ENCODE results near the gene CCL4. TPM values are rescaled to one million over a fixed set of nuclear protein-coding genes. Genes with fewer than 3 reads are reported as not detected.
"Not testable (repeated sequence)": the region's sequence is repeated elsewhere in the genome, so short reads cannot be mapped to it uniquely, and the experiment has no call there.

The CCL4 gene
- total RNA-seq, 1 experiment from 2014 or later, result 0.51 TPM

DNA sequence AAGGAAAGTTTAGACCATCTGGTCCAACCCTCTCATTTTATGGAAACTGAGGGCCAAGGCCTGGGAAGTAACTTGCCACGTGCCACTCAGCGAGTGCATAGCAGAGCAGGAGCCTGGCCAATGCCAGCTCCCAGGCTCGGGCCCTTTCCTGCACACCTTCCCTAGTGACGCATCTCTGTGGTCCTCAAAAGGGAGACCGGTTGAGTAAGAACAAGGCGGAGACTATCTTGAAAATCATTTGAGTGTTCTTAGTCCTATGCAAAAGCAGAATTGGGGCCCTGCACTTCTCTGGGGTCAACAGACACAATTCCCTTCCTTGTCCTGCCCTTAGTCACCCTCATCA, 2.8 kb downstream of the CCL4 start:
- no TSS peak for BruUV-seq (replicated peaks)
- TF ChIP-seq POLR2AphosphoS5 (IDR thresholded peaks at IDR 0.05; ENCODE audit: low read depth, low read length) (no peak), SIN3A (IDR thresholded peaks at IDR 0.05; ENCODE audit: borderline replicate concordance, insufficient read depth, low read depth, low read length) (no peak), TCF7L2 (IDR thresholded peaks at IDR 0.05; ENCODE audit: low read depth, low read length) (no peak)
- TF ChIP-seq, protein P1, sequence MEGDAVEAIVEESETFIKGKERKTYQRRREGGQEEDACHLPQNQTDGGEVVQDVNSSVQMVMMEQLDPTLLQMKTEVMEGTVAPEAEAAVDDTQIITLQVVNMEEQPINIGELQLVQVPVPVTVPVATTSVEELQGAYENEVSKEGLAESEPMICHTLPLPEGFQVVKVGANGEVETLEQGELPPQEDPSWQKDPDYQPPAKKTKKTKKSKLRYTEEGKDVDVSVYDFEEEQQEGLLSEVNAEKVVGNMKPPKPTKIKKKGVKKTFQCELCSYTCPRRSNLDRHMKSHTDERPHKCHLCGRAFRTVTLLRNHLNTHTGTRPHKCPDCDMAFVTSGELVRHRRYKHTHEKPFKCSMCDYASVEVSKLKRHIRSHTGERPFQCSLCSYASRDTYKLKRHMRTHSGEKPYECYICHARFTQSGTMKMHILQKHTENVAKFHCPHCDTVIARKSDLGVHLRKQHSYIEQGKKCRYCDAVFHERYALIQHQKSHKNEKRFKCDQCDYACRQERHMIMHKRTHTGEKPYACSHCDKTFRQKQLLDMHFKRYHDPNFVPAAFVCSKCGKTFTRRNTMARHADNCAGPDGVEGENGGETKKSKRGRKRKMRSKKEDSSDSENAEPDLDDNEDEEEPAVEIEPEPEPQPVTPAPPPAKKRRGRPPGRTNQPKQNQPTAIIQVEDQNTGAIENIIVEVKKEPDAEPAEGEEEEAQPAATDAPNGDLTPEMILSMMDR (IDR thresholded peaks at IDR 0.05), result no peak
- TF ChIP-seq, protein P2, sequence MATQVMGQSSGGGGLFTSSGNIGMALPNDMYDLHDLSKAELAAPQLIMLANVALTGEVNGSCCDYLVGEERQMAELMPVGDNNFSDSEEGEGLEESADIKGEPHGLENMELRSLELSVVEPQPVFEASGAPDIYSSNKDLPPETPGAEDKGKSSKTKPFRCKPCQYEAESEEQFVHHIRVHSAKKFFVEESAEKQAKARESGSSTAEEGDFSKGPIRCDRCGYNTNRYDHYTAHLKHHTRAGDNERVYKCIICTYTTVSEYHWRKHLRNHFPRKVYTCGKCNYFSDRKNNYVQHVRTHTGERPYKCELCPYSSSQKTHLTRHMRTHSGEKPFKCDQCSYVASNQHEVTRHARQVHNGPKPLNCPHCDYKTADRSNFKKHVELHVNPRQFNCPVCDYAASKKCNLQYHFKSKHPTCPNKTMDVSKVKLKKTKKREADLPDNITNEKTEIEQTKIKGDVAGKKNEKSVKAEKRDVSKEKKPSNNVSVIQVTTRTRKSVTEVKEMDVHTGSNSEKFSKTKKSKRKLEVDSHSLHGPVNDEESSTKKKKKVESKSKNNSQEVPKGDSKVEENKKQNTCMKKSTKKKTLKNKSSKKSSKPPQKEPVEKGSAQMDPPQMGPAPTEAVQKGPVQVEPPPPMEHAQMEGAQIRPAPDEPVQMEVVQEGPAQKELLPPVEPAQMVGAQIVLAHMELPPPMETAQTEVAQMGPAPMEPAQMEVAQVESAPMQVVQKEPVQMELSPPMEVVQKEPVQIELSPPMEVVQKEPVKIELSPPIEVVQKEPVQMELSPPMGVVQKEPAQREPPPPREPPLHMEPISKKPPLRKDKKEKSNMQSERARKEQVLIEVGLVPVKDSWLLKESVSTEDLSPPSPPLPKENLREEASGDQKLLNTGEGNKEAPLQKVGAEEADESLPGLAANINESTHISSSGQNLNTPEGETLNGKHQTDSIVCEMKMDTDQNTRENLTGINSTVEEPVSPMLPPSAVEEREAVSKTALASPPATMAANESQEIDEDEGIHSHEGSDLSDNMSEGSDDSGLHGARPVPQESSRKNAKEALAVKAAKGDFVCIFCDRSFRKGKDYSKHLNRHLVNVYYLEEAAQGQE (IDR thresholded peaks at IDR 0.05; ENCODE audit: insufficient read depth in 1 of 2, low read depth in 2 of 2, low read length in 1 of 2), result no peak
- Histone ChIP-seq H3K4me3 (ENCODE audit: low read depth in 2 of 2, low read length in 2 of 2) (no peak overlapping the region), H3K4me1 (ENCODE audit: control insufficient read depth, insufficient read depth, low read length) (no peaks in the 10 kb centered on the region), H3K27ac (ENCODE audit: low read length) (no peak overlapping the region), H3K9me3 (ENCODE audit: control insufficient read depth, insufficient read depth, low read depth, low read length) (no peaks in the 10 kb centered on the region), H3K36me3 (ENCODE audit: control insufficient read depth, insufficient read depth, low read length) (no peaks in the 10 kb centered on the region), H3K27me3 (ENCODE audit: control insufficient read depth, insufficient read depth, low read length) (peaks cover 2% of the 10 kb centered on the region; the same call in 1 of the 2 replicates)
- POLR2A ChIA-PET, result no interaction called here
- intact Hi-C loops (cut with micrococcal nuclease; ENCODE audit: unreplicated experiment), result no loop called here
- no peak for DNase-seq (ENCODE audit: low read depth, low spot score)
- in situ Hi-C loops (cut with HindIII; ENCODE audit: low pct_unique_long_range_greater_than_20kb, low sequenced_read_pairs), result no loop called here
- CTCF ChIA-PET, result no interaction called here
- ATAC-seq, result no peak

DNA sequence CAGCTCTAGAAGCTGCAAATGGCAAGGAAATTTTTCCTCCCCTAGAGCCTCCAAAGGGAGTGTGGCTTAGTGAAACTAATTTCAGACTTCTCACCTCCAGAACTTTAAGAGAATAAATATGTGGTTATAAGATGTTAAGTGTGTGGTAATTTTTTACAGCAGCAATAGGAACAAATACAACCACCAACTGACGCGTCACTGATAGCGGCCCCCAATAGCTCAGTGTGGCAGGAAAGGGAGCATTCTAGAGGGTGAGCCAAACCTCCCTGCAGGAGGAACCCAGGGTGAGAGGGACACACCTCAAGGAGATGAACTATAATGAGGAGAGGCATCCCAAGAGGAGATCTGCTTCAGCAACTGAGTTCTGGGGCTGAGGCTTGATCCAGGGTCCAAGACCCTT, 4.0 kb downstream of the CCL4 start:
- intact Hi-C loops (cut with micrococcal nuclease; ENCODE audit: unreplicated experiment), result no loop called here

DNA sequence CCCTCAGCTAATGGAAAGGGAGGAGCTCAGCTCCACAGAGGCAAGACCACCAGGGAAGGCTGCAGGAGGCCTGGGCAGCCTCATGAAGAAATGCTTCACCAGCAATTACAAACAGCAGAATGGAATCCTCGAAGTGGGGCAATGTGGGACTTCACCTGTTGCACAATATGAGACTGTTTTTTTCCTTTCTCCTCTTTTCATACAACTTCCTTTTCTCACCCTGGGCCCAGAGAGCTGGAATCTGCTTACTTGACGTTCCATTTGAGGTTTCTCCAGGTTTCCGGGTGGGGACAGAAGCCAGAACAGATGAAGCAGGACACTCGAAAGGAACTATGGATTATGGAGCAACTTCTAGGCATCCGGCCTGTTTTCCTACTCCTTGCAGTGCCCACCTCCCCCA, 4.6 kb downstream of the CCL4 start:
- BruUV-seq (replicated peaks); H3K27ac ChIP-seq (ENCODE audit: low read length); H3K4me3 ChIP-seq (ENCODE audit: low read depth in 2 of 2, low read length in 2 of 2); in situ Hi-C loops (cut with HindIII; ENCODE audit: low pct_unique_long_range_greater_than_20kb, low sequenced_read_pairs); H3K36me3 ChIP-seq (ENCODE audit: control insufficient read depth, insufficient read depth, low read length); ATAC-seq; DNase-seq (ENCODE audit: low read depth, low spot score); POLR2A ChIA-PET; CTCF ChIA-PET; H3K9me3 ChIP-seq (ENCODE audit: control insufficient read depth, insufficient read depth, low read depth, low read length); H3K27me3 ChIP-seq (ENCODE audit: control insufficient read depth, insufficient read depth, low read length); H3K4me1 ChIP-seq (ENCODE audit: control insufficient read depth, insufficient read depth, low read length); intact Hi-C loops (cut with micrococcal nuclease; ENCODE audit: unreplicated experiment): not testable (repeated sequence)

More for the DNA sequence above, 4.0 kb downstream of the CCL4 start:
- no peak overlapping the region for H3K4me3 ChIP-seq (ENCODE audit: low read depth in 2 of 2, low read length in 2 of 2)
- no peak for ATAC-seq
- no peak for DNase-seq (ENCODE audit: low read depth, low spot score)
- peaks cover 2% of the 10 kb centered on the region; the same call in 1 of the 2 replicates for H3K27me3 ChIP-seq (ENCODE audit: control insufficient read depth, insufficient read depth, low read length)
- in situ Hi-C loops (cut with HindIII; ENCODE audit: low pct_unique_long_range_greater_than_20kb, low sequenced_read_pairs), result no loop called here
- BruUV-seq (replicated peaks), result no TSS peak
- no peak overlapping the region for H3K27ac ChIP-seq (ENCODE audit: low read length)
- no peaks in the 10 kb centered on the region for H3K9me3 ChIP-seq (ENCODE audit: control insufficient read depth, insufficient read depth, low read depth, low read length)
- no peaks in the 10 kb centered on the region for H3K4me1 ChIP-seq (ENCODE audit: control insufficient read depth, insufficient read depth, low read length)
- POLR2A ChIA-PET, result no interaction called here
- no peak for TF ChIP-seq SIN3A (IDR thresholded peaks at IDR 0.05; ENCODE audit: borderline replicate concordance, insufficient read depth, low read depth, low read length)
- TF ChIP-seq POLR2AphosphoS5 (IDR thresholded peaks at IDR 0.05; ENCODE audit: low read depth, low read length), result no peak
- TF ChIP-seq, protein P1 (IDR thresholded peaks at IDR 0.05), result no peak
- TF ChIP-seq TCF7L2 (IDR thresholded peaks at IDR 0.05; ENCODE audit: low read depth, low read length), result no peak
- TF ChIP-seq, protein P2 (IDR thresholded peaks at IDR 0.05; ENCODE audit: insufficient read depth in 1 of 2, low read depth in 2 of 2, low read length in 1 of 2), result no peak
- H3K36me3 ChIP-seq (ENCODE audit: control insufficient read depth, insufficient read depth, low read length), result no peaks in the 10 kb centered on the region
- CTCF ChIA-PET, result no interaction called here
